Subcutaneous adipose tissue (tissue), 4 donors: ENCODE measurements around the gene TRIOBP. TPM values are rescaled to one million over a fixed set of nuclear protein-coding genes. Genes with fewer than 3 reads are reported as not detected.

Experiments used
- CTCF ChIP-seq: fragments of 450-650 bp; IDR thresholded peaks from one replicate; pipeline ENCODE4 v1.5.1; 2016; ENCODE audit warnings: low read depth, mild to moderate bottlenecking, control low read depth, antibody characterized with exemption, moderate library complexity
- total RNA-seq, 4 donors: library from RNA; depleted of rRNA; stranded (reverse); fragments of >200 nt; gene quantifications; one replicate each; pipeline ENCODE4 v1.1.0, GENCODE V29; 2016

TRIOBP gene
- total RNA-seq, 4 donors from 2014 or later, result 46.6 to 160 (median 77.6) TPM

GRCh38 chr22:37705205-37705604 is 8.4 kb downstream of the TRIOBP start:
- TF ChIP-seq CTCF, result no peak

GRCh38 chr22:37708580-37709444 is 12.0 kb downstream of the TRIOBP start:
- no peak for TF ChIP-seq CTCF

- TF ChIP-seq CTCF, result no peak
These were observed 12.6 kb downstream of the TRIOBP start for GRCh38 chr22:37709445-37709765.

GRCh38 chr22:37710675-37711074 is 13.8 kb downstream of the TRIOBP start:
- TF ChIP-seq CTCF, result no peak

- no peak for TF ChIP-seq CTCF
These were observed 14.6 kb downstream of the TRIOBP start for GRCh38 chr22:37711490-37711889.

- TF ChIP-seq CTCF, result no peak
These were observed 16.9 kb downstream of the TRIOBP start for GRCh38 chr22:37713761-37714160.

- TF ChIP-seq CTCF, result no peak
These were observed 17.8 kb downstream of the TRIOBP start for GRCh38 chr22:37714634-37715033.
